K562 (cell line): ENCODE results near the gene RHBDD1. TPM values are rescaled to one million over a fixed set of nuclear protein-coding genes. Genes with fewer than 3 reads are reported as not detected.

Experiments used
- ATAC-seq: fragments of 200-7000 bp; cut with Tn5 transposase; 3 replicates; pipeline ENCODE4 v1.9.1; 2020; ENCODE audit warnings: moderate library complexity
- BruUV-seq: library from RNA; stranded (reverse); fragments of 400-500 nt; replicated peaks from 2 replicates; lab custom pipeline; 2021; lab: Mats Ljungman, UMichigan
- CTCF ChIA-PET: fragments of 300-600 bp; formaldehyde crosslinking; extraction: SDS; loops from one replicate; lab custom pipeline; 2021; ENCODE audit warnings: low intra/inter-chr PET ratio; lab: Yijun Ruan, JAX
- POLR2A ChIA-PET: fragments of 300-600, 350-650 bp; sonication (Branson Sonifier 250); formaldehyde crosslinking; extraction: SDS; loops from one replicate; lab custom pipeline; 2021; ENCODE audit warnings: antibody characterized with exemption, inconsistent platforms; lab: Yijun Ruan, JAX
- DNase-seq, 4 experiments: peaks; one replicate each; pipeline versions ENCODE4 v3.0.0 to v3.0.0-alpha.2; 2011 to 2018; ENCODE audit warnings: low spot score in 3 of 4, mixed read lengths in 3 of 4; ENCODE audit errors: extremely low read depth in 1 of 4
- FAIRE-seq: peaks from 2 replicates; lab custom pipeline; 2011; peaks lifted over from hg19 to GRCh38; lab: Jason Lieb, UNC
- H2AFZ ChIP-seq: 2 replicates; pipeline ENCODE4 v1.6.0; 2011; ENCODE audit warnings: low read depth, low read length, control low read depth, inconsistent platforms
- H3K27ac ChIP-seq: fragments of 200-600 bp; 3 replicates; pipeline ENCODE4 v1.8.0; 2011; ENCODE audit warnings: low read depth, mild to moderate bottlenecking, control low read depth, inconsistent platforms, low read length, moderate library complexity, mixed read lengths; ENCODE audit errors: extremely low read depth
- H3K27me3 ChIP-seq, 2 experiments: fragments of 300-600 bp in 1 of 2; 2 replicates in 1 of 2; 3 replicates in 1 of 2; pipeline versions ENCODE4 v1.6.0 to v1.8.0; 2011; ENCODE audit warnings: inconsistent platforms in 2 of 2, low read length in 2 of 2, mild to moderate bottlenecking in 1 of 2, mixed read lengths in 1 of 2, moderate library complexity in 1 of 2; ENCODE audit not compliant: control insufficient read depth in 2 of 2, insufficient read depth in 2 of 2
- H3K36me3 ChIP-seq: fragments of 300-600 bp; 3 replicates; pipeline ENCODE4 v1.8.0; 2011; ENCODE audit warnings: mild to moderate bottlenecking, low read length, inconsistent platforms; ENCODE audit not compliant: control insufficient read depth, insufficient read depth
- H3K4me1 ChIP-seq, 2 experiments: fragments of 200-600 bp in 1 of 2; replicated peaks in 1 of 2; 2 replicates in 1 of 2; 3 replicates in 1 of 2; pipeline versions ENCODE4 v1.5.1 to v1.8.0; 2011; ENCODE audit warnings: inconsistent platforms in 2 of 2, low read length in 2 of 2, mild to moderate bottlenecking in 1 of 2, mixed read lengths in 1 of 2, moderate library complexity in 1 of 2; ENCODE audit not compliant: control insufficient read depth in 2 of 2, insufficient read depth in 2 of 2
- H3K4me2 ChIP-seq: 2 replicates; pipeline ENCODE4 v1.6.1; 2011; ENCODE audit warnings: low read length, control low read depth, inconsistent platforms, mixed read lengths; ENCODE audit not compliant: insufficient read depth
- H3K4me3 ChIP-seq: fragments of 200-600 bp; sonication (generic), shearing (Covaris generic); 2 replicates; pipeline ENCODE4 v1.5.1; 2016; ENCODE audit warnings: control low read depth, inconsistent platforms
- H3K79me2 ChIP-seq: fragments of 200-600 bp; 3 replicates; pipeline ENCODE4 v1.8.0; 2011; ENCODE audit warnings: low read length, inconsistent platforms; ENCODE audit not compliant: control insufficient read depth, insufficient read depth
- H3K9ac ChIP-seq, 2 experiments: 2 replicates each; pipeline versions ENCODE4 v1.6.0 to v1.6.1; 2011; ENCODE audit warnings: low read depth in 2 of 2, low read length in 2 of 2, control low read depth in 1 of 2, inconsistent platforms in 1 of 2, mild to moderate bottlenecking in 1 of 2, mixed read lengths in 1 of 2; ENCODE audit not compliant: insufficient read depth in 1 of 2
- H3K9me1 ChIP-seq: one replicate; pipeline ENCODE4 v1.6.0; 2011; ENCODE audit warnings: inconsistent platforms, mild to moderate bottlenecking, low read length, moderate library complexity; ENCODE audit not compliant: control insufficient read depth, insufficient read depth
- H3K9me3 ChIP-seq: replicated peaks from 2 replicates; pipeline ENCODE4 v1.5.1; 2011; ENCODE audit warnings: low read depth, low read length, inconsistent platforms; ENCODE audit not compliant: control insufficient read depth, insufficient read depth
- H4K20me1 ChIP-seq: replicated peaks from 2 replicates; pipeline ENCODE4 v1.6.1; 2011; ENCODE audit warnings: low read length, inconsistent platforms, mixed read lengths; ENCODE audit not compliant: control insufficient read depth, insufficient read depth
- BRCA1 ChIP-seq, 2 experiments: fragments of 450-650 bp in 1 of 2; sonication (generic) in 1 of 2; formaldehyde crosslinking in 1 of 2; IDR thresholded peaks; 2 replicates each; pipeline versions ENCODE4 v1.5.0 to v1.6.1; 2017 to 2020; ENCODE audit warnings: mild to moderate bottlenecking in 1 of 2, missing genetic modification reagents in 1 of 2
- BRF2 ChIP-seq: IDR thresholded peaks from 3 replicates; pipeline ENCODE4 v1.6.1; 2011; ENCODE audit warnings: borderline replicate concordance, mild to moderate bottlenecking; ENCODE audit not compliant: insufficient read length, insufficient read depth
- ETS1 ChIP-seq: conservative IDR thresholded peaks from 2 replicates; pipeline ENCODE4 v1.6.1; 2011; ENCODE audit warnings: low read depth, mild to moderate bottlenecking, low read length; ENCODE audit not compliant: control insufficient read depth
- EWSR1 ChIP-seq: fragments of 450-650 bp; IDR thresholded peaks from 2 replicates; pipeline ENCODE4 v1.6.1; 2018; ENCODE audit warnings: borderline replicate concordance, mild to moderate bottlenecking, low read depth, moderate library complexity; ENCODE audit not compliant: partially characterized antibody
- FOXA3 ChIP-seq, 2 experiments: fragments of 450-650 bp in 1 of 2; sonication (generic) in 1 of 2; formaldehyde crosslinking; IDR thresholded peaks in 1 of 2; conservative IDR thresholded peaks in 1 of 2; 2 replicates each; pipeline versions ENCODE4 v1.4.0 to v1.8.0; 2020 to 2022; ENCODE audit warnings: mild to moderate bottlenecking in 2 of 2, missing genetic modification reagents in 1 of 2
- KDM4B ChIP-seq, 2 experiments: fragments of 450-650 bp in 1 of 2; sonication (generic) in 1 of 2; IDR thresholded peaks; 2 replicates each; pipeline ENCODE4 v1.6.1; 2016 to 2017; ENCODE audit warnings: borderline replicate concordance in 2 of 2, antibody characterized with exemption in 1 of 2, low read depth in 1 of 2, mild to moderate bottlenecking in 1 of 2
- MNT ChIP-seq, 2 experiments: fragments of 450-650 bp; conservative IDR thresholded peaks; 2 replicates each; pipeline ENCODE4 v1.6.1; 2017; ENCODE audit warnings: mild to moderate bottlenecking in 2 of 2, moderate library complexity in 2 of 2
- POU5F1 ChIP-seq: fragments of 150-350 bp; IDR thresholded peaks from 2 replicates; pipeline ENCODE4 v1.6.1; 2014; ENCODE audit warnings: borderline replicate concordance, low read length, low read depth, mild to moderate bottlenecking; ENCODE audit not compliant: partially characterized antibody
- RHOXF2B ChIP-seq: fragments of 250-450 bp; sonication (Bioruptor Pico); conservative IDR thresholded peaks from 2 replicates; pipeline ENCODE4 v1.5.1; 2021
- SAP30 ChIP-seq: fragments of 200-600 bp; sonication (generic); IDR thresholded peaks from 2 replicates; pipeline ENCODE4 v1.6.1; 2012; ENCODE audit warnings: borderline replicate concordance, low read depth, mild to moderate bottlenecking, moderate library complexity, low read length, control low read depth, inconsistent platforms; ENCODE audit not compliant: insufficient read depth, poor library complexity, severe bottlenecking
- SRSF1 ChIP-seq: fragments of 200-400 bp; formaldehyde crosslinking; IDR thresholded peaks from 2 replicates; pipeline ENCODE4 v1.6.1; 2017; ENCODE audit warnings: mild to moderate bottlenecking, low read depth, low read length, moderate library complexity
- TCF7L2 ChIP-seq: fragments of 150-350 bp; IDR thresholded peaks from 2 replicates; pipeline ENCODE4 v1.6.1; 2016; ENCODE audit warnings: low read depth, mild to moderate bottlenecking, low read length, moderate library complexity
- ZBTB1 ChIP-seq: sonication (generic); formaldehyde crosslinking; IDR thresholded peaks from 2 replicates; pipeline ENCODE4 v1.8.1; 2023; ENCODE audit warnings: missing genetic modification reagents, low read depth, mild to moderate bottlenecking, borderline replicate concordance
- WGBS: fragments of 100-300 bp; shearing (Covaris generic); methylation state at CpG from one replicate; pipeline ENCODE4 v1.1.6; 2016; ENCODE audit warnings: low coverage, mixed read lengths; ENCODE audit not compliant: insufficient coverage; ENCODE audit errors: missing lambda C conversion rate; 5-methylcytosine and 5-hydroxymethylcytosine counted together
- in situ Hi-C: fragments of 300-500 bp; cut with MboI; formaldehyde crosslinking; loops from 4 replicates; pipeline ENCODE4 v1.15.0; 2018; ENCODE audit warnings: inconsistent platforms, mixed read lengths
- intact Hi-C: fragments of 100-400 bp; cut with micrococcal nuclease; formaldehyde crosslinking; loops from 2 replicates; pipeline ENCODE4 v1.14.2; 2022
- polyA plus RNA-seq, 8 experiments: library from polyadenylated mRNA; depleted of rRNA in 4 of 8; stranded (reverse) in 5 of 8; unstranded in 3 of 8; fragments of >200 nt; fragmentation: Nextera tagmentation in 2 of 8; fragmentation: Illumina TruSeq in 1 of 8; extraction: Ambion mirVana in 2 of 8; extraction: Trizol in 1 of 8; gene quantifications; 2 replicates each; pipeline versions ENCODE4 v1.2.1 to v1.2.3, GENCODE V29; 2011 to 2014; ENCODE audit warnings: inconsistent platforms in 1 of 8, missing spikeins in 1 of 8
- total RNA-seq, 7 experiments: library from RNA; depleted of rRNA in 6 of 7; stranded (reverse); fragments of >200 nt in 6 of 7; fragmentation: Illumina TruSeq in 2 of 7; extraction: Trizol in 2 of 7; gene quantifications; 2 replicates each; pipeline versions ENCODE4 v1.2.1 to v1.2.3, GENCODE V29; 2011 to 2021; ENCODE audit warnings: low replicate concordance in 1 of 7

Gene RHBDD1
- total and polyA plus RNA-seq, 9 of the 15 experiments (the other 6 are each of a cell fraction or from before 2014, with no cell fraction given), result 4.8 to 34.8 (median 15.6) TPM

- ChIA-PET CTCF (no interaction called here), POLR2A (no interaction called here)
- no peak for TF ChIP-seq ZBTB1
- TF ChIP-seq RHOXF2B, result no peak
- TF ChIP-seq SRSF1, result no peak
- TF ChIP-seq KDM4B (IDR thresholded peaks at IDR 0.05; ENCODE audit: borderline replicate concordance in 2 of 2, low read depth in 1 of 2), result no peak
- TF ChIP-seq BRF2, result no peak
- TF ChIP-seq SAP30, result no peak
- no peak for TF ChIP-seq EWSR1
- no peak for TF ChIP-seq POU5F1
- TF ChIP-seq ETS1, result no peak
- no peak for TF ChIP-seq MNT (conservative IDR thresholded peaks at IDR 0.05)
- TF ChIP-seq TCF7L2, result no peak
- TF ChIP-seq BRCA1 (IDR thresholded peaks at IDR 0.05), result no peak
- TF ChIP-seq BRCA1 (CRISPR knock-in tag; IDR thresholded peaks at IDR 0.05), result no peak
- TF ChIP-seq FOXA3 (CRISPR knock-in tag; conservative IDR thresholded peaks at IDR 0.05 in 1 of 2, IDR thresholded peaks at IDR 0.05 in 1 of 2), result no peak
- no peak overlapping the region for H2AFZ ChIP-seq
- H3K27ac ChIP-seq, result no peak overlapping the region
- no TSS peak for BruUV-seq
- H3K36me3 ChIP-seq, result no peaks in the 10 kb centered on the region
- no peaks in the 10 kb centered on the region for H3K9me1 ChIP-seq
- H3K4me3 ChIP-seq, result no peak overlapping the region
- no peaks in the 10 kb centered on the region for H3K79me2 ChIP-seq
- no peak for DNase-seq
- H3K9ac ChIP-seq, result no peak overlapping the region
- H4K20me1 ChIP-seq, result no peaks in the 10 kb centered on the region
- intact Hi-C loops (no loop called here), in situ Hi-C loops (no loop called here)
- no peak for ATAC-seq
- H3K4me1 ChIP-seq, result no peaks in the 10 kb centered on the region
- WGBS, result 0% methylated on average over 4 of the region's 4 CpGs
- no peaks in the 10 kb centered on the region for H3K9me3 ChIP-seq
- no peak overlapping the region for H3K4me2 ChIP-seq
- H3K27me3 ChIP-seq, result no peaks in the 10 kb centered on the region; a peak in 2 of 5 replicates
- FAIRE-seq, result no peak
Measured at GRCh38 chr2:227016894-227017293, 181.0 kb downstream of the RHBDD1 start.
